SKM-1 treated with dmso at 0.1 percent for 144 hours (cell line): ENCODE results near the gene HAGH.

Experiments used
- DNase-seq: peaks from one replicate; lab custom pipeline; 2025; ENCODE audit not compliant: unreplicated experiment; lab: John Stamatoyannopoulos, UW

The HAGH gene

DNA sequence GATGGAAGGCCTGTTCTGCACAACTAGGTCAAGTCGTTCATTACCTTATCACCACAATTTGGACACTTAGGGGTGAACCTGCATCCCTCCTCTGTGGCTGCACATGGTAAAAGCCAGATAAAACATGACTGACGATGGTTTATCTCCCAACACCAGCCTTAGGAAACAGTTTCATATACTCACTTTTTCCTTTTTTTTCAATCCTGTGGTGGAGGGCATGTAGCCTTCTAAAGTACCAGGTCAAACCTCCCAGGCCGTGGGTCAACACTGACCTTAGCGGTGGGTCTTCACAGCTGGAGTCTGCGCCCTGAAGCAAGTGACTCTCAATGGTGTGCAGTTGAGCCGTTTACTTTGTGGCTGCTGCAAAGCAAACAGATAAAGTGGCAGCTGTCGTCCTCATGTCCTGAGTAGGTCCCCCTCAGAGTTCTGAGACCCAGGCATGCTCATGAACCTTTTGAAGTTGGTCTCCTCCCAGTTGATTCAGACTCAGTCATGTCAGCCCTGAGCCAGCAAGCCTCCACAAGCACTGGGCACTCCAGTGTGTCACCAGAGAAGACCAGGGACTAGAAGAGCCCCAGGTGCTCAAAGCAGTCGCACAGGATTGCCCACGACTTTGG, 6.3 kb upstream of the HAGH start:
- no peak for DNase-seq

DNA sequence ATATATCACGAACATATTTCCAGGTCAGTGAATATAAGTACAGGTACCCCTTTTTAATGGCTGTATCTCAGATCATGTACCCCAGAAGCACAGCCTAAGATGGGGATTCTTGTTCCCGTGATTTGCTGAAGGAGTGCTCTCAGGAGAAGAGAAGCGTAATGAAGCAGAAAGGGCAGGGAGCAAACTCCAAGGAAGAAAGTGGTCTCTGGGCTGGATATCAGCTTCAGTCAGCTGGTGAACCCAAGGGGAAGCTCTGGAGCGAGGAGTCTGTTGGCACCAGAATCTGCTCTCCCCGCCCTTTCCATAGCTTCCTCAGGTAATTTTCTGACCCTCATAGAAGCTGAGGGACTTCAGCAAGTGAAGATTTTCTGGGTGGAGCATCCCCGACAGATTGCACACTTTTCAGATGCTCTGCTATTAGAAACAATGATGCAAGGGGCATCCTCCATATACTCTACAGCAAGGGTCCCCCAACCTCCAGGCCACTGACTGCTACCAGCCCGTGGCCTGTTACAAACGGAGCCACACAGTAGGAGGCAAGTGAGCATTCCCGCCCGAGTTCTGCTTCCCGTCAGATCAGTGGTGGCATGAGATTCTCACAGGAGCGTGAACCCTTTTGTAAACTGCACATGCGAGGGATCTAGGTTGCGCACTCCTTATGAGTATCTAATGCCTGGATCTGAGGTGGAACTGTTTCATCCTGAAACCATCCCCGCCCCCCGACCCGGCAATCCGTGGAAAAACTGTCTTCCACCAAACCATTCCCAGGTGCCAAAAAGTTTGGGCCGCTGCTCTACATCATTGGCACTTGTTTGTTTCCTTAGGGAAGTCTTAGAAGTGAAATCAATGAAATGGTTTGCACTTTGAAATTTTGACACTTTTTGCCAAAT, 4.8 kb upstream of the HAGH start:
- no peak for DNase-seq

DNA sequence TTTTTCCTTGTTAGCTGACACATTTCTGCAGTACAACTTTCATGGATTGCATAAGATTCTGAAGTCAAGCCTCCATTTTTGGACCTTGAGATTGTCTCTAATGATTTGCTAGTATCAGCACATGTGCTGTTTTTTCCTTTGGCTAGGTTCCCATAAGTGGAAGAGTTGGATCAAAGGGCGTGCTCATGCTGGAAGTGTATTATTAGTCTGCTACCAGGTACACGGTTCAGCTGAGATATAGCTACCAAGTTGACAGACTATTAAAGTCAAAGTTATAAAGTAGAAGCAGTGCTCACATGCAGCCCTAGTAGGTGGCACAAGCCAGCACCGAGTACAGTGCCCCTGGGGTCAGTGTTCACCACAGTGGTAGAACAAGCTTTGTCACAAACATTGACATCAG, 3.6 kb upstream of the HAGH start:
- no peak for DNase-seq

DNA sequence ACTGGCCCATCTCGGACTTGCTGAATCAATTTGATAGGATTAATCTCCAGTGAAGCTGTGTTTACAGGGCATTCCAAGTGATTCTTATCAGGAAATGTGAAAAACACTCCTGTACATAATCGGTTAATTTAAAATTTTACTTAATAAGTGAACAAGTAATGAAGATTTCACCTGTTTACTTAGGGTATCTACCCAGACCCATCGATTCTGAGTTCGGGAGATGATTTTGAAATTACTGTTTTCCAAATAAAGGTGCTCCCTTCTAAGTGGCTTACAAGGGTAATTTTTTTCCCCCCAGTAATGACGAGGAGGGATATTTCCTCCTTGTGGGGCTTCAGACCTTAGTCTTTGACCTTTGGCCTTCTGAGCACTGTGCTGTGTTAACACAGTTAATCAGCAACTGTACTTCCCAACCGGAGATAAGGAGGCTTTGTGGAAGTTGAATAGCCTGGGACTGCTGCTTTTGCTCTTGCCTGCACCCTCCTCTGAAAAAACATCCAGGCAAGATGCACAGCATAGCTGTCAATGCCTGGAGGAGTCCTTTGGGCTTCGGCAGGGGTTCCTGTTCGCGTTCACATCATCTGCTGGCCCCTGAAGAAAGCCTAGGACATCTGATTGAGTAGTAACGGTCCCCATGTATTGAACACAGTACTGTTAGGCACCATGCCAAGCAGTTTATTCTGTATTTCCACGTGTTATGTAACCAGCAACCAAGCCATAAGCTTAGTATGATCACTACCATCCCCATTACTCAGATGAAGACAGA, 2.2 kb upstream of the HAGH start:
- DNase-seq = no peak

DNA sequence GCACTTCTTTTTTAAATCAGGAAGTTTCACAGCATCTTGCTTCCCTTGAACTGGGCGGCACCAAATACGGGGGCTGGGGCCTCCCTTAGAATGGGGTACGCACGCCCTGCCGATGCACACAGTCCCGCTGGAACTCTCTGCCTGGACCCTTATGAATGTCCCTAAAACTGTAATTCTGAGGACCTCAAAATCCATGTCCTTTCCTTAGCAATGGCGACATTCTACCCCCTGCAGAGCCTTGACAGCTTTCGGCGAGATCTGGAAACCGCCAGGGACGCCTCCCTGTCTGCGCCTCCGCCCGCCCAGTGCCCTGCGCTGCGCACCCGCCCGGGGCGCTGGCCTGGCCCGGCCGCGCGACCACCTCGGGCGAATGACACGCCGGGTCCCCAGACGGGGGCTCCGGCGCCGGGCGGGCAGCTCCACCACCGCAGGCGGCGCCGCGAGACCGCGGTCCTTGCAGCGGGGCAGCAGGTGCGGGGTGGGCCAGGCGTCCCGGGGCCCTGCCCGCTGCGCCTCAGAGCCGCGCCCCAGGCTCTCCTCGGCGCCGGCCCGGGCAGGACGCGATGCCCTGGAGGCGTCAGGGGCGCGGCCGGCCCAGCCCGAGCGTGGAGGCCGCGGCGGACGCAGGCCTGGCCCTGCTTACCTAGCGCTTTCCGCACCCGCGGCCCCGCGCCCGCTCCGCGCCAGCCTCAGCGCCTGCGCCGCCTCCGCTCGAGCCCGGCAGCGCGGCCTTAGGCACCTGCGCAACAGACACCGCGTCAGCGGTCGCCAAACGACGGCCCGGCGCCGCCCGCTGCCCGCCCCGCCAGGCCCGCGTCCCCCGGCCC, 548 bp downstream of the HAGH start:
- peak; percentile 49 for DNase-seq

GRCh38 chr16:1825381-1825863, 1.2 kb downstream of the HAGH start:
- no peak for DNase-seq

GRCh38 chr16:1823821-1824220, 2.8 kb downstream of the HAGH start:
- DNase-seq = no peak

GRCh38 chr16:1822801-1823200, 3.8 kb downstream of the HAGH start:
- no peak for DNase-seq

GRCh38 chr16:1821861-1822611, 4.6 kb downstream of the HAGH start:
- DNase-seq = no peak

DNA sequence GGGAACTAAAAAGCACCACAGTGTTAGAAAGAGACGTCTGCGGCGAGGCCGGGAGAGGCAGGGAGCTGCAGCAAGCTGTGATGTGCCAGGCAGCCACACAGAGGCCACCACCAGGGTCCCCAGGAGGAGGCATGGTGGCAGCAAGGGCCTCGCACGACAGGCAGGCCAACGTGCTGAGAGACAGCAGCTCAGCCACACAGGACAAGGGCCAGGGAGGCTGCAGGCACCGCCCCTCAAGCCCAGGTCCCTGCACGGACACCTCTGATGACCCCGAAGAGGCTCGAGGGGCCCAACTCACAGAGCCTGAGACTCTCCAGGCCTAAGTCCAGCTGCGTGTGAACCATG, 5.7 kb downstream of the HAGH start:
- DNase-seq = no peak

- no peak for DNase-seq
These were observed 6.3 kb downstream of the HAGH start for GRCh38 chr16:1820096-1820945.

DNA sequence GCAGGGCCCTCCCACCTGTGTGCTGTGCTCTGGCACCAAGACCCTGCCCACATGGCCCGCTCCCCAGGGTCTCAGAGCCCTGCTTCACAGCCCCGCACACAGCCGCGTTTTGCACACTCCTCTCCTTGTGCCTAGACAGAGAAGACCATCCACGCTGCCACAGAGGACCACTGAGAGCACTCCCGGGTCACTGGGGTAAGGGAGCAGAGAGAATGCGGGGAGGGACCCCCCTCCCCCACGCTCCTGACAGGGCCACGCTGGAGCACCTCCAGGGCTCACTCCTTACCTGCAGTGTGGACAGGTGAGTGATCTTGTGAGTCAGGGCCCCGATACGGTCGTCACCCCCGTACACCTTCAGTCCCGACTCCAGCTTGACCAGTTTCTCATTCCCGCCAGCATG, 7.0 kb downstream of the HAGH start:
- DNase-seq = no peak

DNA sequence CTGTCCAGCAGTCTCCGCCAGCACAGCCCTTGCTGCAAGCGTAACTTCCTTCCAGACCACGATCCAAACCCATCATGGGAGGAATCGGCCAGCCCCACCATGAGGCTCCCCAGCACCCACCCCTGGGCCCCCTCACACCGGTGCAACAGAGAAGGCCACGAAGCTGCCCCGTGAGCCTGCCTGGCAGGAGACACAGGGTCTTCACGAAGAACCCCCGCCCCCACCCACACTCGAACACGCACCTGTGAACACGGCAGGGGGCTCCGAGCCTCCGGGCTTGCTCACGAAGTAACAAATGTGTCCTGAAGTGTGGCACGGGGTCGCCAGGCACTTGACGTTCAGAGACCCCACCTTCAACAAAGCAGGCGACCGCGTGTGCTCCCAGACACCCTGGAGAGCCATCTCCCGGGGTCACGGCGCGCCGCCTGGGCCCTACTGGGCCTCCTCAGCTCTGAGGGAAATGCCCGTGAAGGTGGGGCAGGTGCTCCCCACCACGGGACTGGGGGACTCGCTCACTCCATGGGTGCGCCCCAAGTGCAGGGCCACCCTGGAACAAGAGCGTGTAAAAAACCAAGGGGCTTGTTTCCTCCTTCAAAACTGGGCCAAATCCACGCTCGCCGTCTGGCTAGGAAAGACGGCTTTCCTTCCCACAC, 7.6 kb downstream of the HAGH start:
- no peak for DNase-seq

DNA sequence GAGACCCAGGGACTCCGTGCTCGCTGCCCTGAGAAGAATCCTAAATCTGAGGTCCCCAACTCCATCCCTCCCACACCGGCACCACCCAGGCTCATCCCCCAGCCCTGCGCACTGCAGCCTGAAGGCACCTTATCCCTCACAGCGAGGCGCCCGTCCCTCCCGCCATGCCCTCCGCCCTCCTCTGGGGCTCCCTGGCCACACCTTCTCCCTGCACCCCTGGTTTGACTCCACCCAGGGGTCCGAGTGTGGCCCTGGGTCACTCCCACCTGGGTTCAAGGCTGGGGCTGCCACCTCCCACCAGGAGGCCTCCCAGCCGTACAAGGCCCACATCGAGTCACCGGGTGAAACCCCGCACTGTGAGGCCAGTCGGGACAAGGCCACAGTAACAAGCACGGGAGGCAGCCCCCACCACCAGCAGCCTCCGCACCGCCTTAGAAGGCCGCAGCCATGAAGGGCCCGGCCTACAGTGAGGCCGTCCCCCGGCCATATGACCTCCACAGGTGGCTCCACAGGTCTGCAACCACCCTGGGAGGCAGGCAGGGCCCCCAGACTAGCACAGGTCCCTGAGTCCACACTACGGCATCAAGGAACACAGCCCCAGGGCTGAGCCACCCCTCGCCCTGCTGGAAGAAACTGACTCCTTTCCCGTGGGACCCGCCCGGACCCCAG, 8.3 kb downstream of the HAGH start:
- DNase-seq = no peak

- no peak for DNase-seq
These were observed 8.9 kb downstream of the HAGH start for GRCh38 chr16:1817716-1818115.

GRCh38 chr16:1817276-1817589, 9.4 kb downstream of the HAGH start:
- DNase-seq = no peak

DNA sequence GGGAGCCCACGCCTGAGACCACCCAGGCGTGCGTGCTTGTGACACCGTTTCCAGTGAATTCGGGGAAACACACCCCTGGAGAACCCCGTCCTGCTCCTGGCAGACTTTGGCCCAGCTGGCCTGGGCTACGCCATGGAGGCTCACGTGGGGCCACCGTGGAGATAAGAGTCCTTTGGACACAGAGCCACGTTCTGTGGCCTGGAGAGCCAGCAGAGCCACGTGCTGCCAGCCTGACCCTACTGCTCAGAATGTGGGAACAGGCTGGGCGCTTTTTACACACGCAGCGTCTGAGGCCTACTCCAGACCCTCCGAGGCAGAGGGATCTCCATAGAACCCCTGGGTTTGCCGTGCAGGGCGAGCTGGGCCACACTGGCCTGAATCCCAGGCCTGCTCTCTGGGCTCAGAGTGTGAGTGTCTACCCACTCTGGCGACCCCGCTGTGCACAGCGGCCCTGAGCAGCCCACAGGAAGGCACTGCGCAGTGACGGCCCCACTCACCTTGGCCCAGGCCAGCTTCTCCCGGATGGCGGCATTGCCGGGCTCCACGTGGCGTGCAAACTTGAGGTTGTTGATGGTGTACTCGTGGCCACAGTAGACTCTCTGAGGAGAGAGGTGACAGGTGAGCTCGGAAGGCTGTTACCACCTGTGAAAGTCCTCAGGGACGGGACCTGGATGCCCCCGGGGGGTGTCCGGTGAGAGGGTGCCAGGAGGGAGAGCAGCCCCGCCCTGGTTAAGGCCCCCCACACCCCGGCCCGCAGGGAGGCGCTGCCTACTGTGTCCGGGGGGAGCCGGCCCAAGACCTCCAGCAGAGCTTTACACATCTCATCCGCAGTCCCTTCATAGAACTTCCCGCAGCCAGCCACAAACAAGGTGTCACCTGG, 10.0 kb downstream of the HAGH start:
- DNase-seq = no peak

DNA sequence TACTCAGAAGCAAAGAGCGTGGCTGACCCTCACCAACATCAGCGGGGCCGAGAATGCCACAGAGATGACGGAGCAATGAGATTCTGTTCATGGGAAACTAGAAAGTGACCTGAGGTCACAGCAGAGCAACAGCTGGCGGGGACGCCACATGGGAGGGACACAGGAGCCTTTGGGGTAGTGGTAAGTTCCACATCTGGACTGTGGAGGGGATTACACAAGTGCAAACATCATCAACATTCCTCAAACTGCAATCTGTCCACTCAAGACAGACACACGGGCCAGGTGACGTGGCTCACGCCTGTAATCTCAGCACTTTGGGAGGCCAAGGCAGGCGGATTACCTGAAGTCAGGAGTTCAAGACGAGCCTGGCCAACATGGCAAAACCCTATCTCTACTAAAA, 11.2 kb downstream of the HAGH start:
- no peak for DNase-seq
